ENCODE data around the gene TEX261. TPM values are rescaled to one million over a fixed set of nuclear protein-coding genes. Genes with fewer than 3 reads are reported as not detected.
"Not testable (repeated sequence)": the region's sequence is repeated elsewhere in the genome, so short reads cannot be mapped to it uniquely, and the experiment has no call there.

Gene TEX261
- total RNA-seq, result 10 to 100 TPM; 30.0 to 31.3 TPM
- 20.7 to 38.5 reads per million in 2 donors for total RNA-seq

DNA sequence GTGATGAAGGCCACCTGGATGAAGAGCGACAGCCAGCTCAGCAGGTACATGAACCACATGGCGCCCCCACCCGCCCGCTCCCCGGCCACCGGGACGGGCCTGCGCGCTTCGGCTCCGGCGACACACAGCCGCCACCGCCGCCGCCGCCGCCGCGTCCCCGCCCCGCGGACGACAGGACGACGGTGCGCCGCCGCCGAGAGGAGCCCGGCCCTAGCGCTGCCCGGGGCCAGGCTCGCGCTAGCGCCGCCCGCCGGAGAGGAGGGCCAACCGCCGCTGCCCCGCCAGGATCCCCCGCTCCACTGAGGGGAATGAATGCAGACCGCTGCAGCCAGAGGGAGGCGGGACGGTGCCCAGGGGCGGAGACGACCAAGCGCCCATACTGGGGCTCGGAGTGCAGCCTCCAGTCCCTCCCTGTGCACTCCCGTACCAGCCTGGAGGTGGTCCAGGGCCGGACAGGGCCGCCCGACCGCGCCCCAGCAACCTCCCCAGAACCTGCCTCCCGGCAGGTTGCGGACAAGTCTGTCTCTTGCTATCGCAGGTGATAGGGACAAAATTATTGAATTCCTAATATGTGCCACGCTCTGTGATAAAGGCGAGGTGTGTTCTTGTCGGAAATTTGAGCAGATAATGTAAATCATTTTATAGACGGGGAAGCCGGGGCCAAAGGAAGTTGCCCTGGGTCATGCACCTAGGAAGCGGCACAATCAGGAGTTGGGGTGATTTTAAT is at the start of gene TEX261:
Gene TEX261 (minus strand): TSS at position 175 of the 727 bp plus-strand sequence. CDS start 116 bp downstream, at position 59.
- peak within 1 kb of the TSS; percentile 97 for H3K27ac Mint-ChIP-seq
- H3K4me1 Mint-ChIP-seq, result peaks cover 26% of the 10 kb centered on the region
- DNase-seq, result peak; percentile 86 to 92 (median 89)
- H3K9me3 ChIP-seq (ENCODE audit: control insufficient read depth, low read length, poor library complexity, severe bottlenecking), result no peaks in the 10 kb centered on the region
- H3K4me3 Mint-ChIP-seq, result peak within 1 kb of the TSS; percentile 99
- no peaks in the 10 kb centered on the region for H3K27me3 Mint-ChIP-seq
- peaks cover 2% of the 10 kb centered on the region for H3K36me3 Mint-ChIP-seq (ENCODE audit: low read depth)
- peak; percentile 97 for ATAC-seq

DNA sequence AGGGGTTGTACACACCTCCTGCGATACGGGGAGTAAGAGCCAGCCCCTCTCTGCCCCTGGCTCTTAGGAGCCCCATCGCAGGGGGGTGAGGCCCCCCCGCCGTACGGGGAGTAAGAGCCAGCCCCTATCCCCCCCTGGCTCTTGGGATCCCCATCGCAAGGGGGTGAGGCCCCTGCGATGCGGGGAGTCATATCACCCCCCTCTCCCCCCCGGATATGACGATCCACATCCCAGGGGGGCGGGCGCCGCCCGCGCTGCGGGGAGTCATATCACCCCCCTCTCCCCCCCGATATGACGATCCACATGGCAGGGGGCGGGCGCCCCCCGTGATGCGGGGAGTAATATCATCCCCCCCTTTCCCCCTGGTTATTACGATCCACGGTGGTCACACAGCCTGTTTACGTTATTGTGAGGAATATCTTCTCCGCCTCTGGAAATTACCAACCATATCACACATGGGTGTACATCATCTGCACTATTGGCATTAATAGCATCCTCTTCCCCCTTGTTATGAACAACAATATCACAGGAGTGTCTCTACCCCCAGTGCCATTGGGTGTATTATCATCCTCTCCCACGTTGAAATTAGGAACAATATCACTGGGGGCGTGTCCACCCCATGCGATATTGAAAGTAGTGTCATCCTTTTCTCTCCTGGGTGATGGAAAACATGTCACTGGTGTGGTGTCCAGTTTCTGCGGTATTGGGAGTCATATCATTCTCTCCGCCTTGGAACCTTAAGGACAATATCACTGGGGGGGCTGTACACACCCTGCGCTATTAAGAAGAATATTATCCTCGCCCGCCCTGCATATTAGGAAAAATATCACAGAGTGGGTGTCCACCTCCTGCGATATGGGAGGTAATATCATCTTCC is 49.1 kb upstream of the TEX261 start:
- H3K9me3 ChIP-seq (ENCODE audit: control insufficient read depth, low read length, poor library complexity, severe bottlenecking), result no peaks in the 10 kb centered on the region
- no peak overlapping the region for H3K4me3 Mint-ChIP-seq
- H3K27me3 Mint-ChIP-seq, result peaks cover 18% of the 10 kb centered on the region
- no peak overlapping the region for H3K27ac Mint-ChIP-seq
- no peaks in the 10 kb centered on the region for H3K36me3 Mint-ChIP-seq (ENCODE audit: low read depth)
- ATAC-seq (no peak), DNase-seq (no peak)
- H3K4me1 Mint-ChIP-seq, result no peaks in the 10 kb centered on the region

DNA sequence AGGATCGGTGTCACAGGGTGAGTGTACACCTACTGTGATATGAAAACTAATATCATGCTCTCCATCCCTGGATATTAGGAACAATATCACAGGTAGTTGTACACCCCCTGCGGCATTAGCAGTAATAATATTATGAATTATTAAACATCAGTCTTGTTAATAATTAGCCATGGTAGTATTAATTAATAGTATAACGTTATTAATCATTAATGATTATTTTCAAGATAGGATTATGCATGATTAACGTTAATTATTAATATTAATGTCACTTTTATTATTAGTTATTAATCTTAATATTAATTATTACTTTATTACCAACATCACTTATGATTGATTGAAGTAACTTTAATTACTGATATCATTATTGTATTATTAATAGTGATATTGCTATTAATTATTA is 47.6 kb upstream of the TEX261 start:
- Mint-ChIP-seq H3K36me3 (ENCODE audit: low read depth) (no peaks in the 10 kb centered on the region), H3K27ac (no peak overlapping the region), H3K4me1 (no peaks in the 10 kb centered on the region), H3K4me3 (no peak overlapping the region), H3K27me3 (peaks cover 31% of the 10 kb centered on the region)
- no peaks in the 10 kb centered on the region for H3K9me3 ChIP-seq (ENCODE audit: control insufficient read depth, low read length, poor library complexity, severe bottlenecking)
- DNase-seq (no peak), ATAC-seq (no peak)

DNA sequence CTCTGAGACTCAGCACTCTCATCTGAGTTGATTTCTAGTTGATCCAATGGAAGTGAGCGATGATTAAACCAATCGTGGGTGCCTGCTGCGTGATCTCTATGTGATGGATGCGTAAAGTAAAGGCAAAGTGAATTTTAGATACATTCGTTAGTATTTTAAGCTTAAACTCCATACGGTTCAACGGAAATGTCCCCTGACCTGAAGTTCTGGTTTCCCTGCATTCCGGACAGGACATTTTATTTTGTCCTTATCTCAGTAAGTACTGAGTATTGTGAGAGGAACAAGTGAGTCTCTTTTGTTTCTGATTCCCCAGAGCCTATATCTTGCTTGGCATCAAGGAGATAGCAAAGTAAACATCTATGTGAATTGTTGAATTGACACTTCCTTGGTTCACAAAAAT is 41.6 kb upstream of the TEX261 start:
- H3K36me3 Mint-ChIP-seq (ENCODE audit: low read depth); H3K27ac Mint-ChIP-seq; DNase-seq; H3K9me3 ChIP-seq (ENCODE audit: control insufficient read depth, low read length, poor library complexity, severe bottlenecking); ATAC-seq; H3K4me1 Mint-ChIP-seq; H3K4me3 Mint-ChIP-seq: not testable (repeated sequence)
- H3K27me3 Mint-ChIP-seq, result peaks cover 60% of the 10 kb centered on the region

DNA sequence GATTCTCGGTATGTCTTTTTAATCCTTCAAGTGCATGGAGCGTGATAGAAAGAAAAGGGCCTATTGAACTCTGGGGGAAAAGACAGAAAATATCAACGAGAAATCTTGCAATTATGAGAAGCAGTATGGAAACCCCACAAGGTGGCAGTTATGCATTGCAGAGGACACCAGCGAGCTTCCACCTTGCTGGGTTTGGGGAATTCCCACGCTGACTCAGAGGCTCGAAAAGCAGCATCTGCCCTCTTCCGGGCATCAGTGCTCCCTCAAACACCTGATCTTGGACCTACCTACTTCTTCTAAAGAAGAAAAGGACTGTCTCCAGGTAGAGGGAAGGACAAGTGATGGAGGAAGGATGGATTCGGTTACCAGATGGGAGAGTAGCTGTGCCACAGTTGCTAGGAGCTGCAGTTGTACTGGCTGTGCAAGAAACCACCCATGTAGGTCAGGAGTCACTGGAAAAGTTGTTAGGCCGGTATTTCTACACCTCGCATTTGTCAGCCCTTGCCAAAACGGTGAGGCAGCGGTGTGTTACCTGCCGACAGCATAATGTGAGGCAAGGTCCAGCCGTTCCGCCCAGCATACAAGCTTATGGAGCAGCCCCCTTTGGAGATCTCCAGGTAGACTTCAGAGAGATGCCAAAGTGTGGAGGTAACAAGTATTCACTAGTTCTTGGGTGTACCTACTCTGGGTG is 29.0 kb upstream of the TEX261 start:
- H3K4me3 Mint-ChIP-seq; H3K36me3 Mint-ChIP-seq (ENCODE audit: low read depth); ATAC-seq; H3K4me1 Mint-ChIP-seq; H3K9me3 ChIP-seq (ENCODE audit: control insufficient read depth, low read length, poor library complexity, severe bottlenecking): not testable (repeated sequence)
- peak overlapping the region; percentile 66 for H3K27ac Mint-ChIP-seq
- H3K27me3 Mint-ChIP-seq, result peaks cover 12% of the 10 kb centered on the region
- peak in 2 of 3 donors; percentile 37 to 45 for DNase-seq

DNA sequence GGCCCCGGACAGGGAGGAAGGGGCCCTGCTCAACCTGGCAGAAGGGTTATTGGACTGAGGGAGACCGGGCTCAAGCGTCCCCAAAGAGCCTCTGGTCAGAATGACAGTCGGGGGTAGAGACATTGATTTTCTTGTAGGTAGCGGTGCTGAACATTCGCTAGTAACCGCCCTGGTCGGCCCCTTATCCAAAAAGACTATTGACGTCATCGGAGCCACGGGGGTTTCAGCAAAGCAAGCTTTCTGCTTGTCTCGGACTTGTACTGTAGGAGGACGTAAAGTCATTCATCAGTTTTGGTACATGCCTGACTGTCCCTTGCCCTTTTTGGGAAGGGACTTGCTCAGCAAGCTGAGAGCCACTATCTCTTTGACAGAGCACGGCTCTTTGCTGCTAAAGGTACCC is 26.7 kb upstream of the TEX261 start:
- not testable (repeated sequence) for H3K4me1 Mint-ChIP-seq; H3K4me3 Mint-ChIP-seq; H3K36me3 Mint-ChIP-seq (ENCODE audit: low read depth); H3K9me3 ChIP-seq (ENCODE audit: control insufficient read depth, low read length, poor library complexity, severe bottlenecking); ATAC-seq; DNase-seq
- Mint-ChIP-seq H3K27ac (peak overlapping the region; percentile 88), H3K27me3 (peaks cover 12% of the 10 kb centered on the region)

DNA sequence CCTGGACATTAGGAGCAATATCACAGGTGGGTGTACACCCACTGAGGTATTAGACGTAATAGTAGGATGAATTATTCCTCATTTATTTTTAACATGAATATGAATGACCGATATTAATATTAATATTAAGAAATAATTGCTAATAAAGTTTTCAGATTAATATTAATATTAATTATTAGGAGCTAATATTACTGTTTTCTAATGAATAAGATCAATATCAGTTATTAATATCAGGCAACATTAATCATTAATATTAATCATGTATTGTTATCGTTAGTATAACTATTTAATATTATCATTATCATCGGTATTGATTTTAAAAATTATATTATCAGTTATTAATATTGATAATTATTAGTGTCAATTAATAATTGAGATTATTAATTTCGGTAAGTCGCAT is 25.3 kb upstream of the TEX261 start:
- not testable (repeated sequence) for ATAC-seq; H3K36me3 Mint-ChIP-seq (ENCODE audit: low read depth); H3K27me3 Mint-ChIP-seq; DNase-seq; H3K9me3 ChIP-seq (ENCODE audit: control insufficient read depth, low read length, poor library complexity, severe bottlenecking); H3K27ac Mint-ChIP-seq; H3K4me3 Mint-ChIP-seq; H3K4me1 Mint-ChIP-seq

DNA sequence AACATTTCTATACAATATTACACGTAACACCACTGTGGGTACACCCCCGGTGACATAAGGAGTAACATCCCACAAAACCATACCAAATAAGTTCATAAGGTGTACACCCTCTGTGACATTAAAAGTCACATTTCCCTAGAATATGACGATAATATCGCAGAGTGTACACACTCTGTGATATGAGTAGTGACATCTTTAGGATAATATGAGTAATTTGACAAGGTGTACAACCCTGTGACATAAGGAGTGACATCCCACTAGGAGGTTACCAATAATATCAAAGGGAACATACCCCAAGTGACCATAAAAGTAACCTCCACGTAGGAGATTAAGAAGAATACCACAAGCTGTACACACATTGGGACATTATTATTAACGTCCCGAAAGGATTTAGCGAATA is 24.0 kb upstream of the TEX261 start:
- no peak for DNase-seq
- peaks cover 5% of the 10 kb centered on the region for H3K4me1 Mint-ChIP-seq

DNA sequence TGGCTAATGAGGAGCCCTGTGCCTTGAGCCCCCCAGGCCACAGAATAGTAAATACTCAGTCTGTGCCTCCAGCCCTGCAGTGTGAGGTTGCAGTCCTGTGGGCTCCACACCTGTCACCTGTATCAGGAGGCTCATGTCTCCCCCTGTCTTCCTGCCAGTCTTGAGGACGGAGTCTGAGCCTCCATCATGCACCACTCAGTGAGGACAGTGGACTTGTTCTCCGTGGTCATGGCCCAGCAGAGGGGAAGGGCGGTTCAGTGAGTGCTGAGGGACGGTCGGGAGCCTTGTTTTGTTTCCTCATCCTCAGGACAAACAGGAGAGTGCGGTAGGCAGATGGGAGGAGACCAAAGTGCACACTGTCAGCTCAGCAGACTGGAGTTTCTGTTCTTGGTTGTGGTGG is 17.1 kb upstream of the TEX261 start:
- H3K4me1 Mint-ChIP-seq; H3K27ac Mint-ChIP-seq; H3K9me3 ChIP-seq (ENCODE audit: control insufficient read depth, low read length, poor library complexity, severe bottlenecking); ATAC-seq; H3K4me3 Mint-ChIP-seq; DNase-seq; H3K36me3 Mint-ChIP-seq (ENCODE audit: low read depth): not testable (repeated sequence)
- H3K27me3 Mint-ChIP-seq, result peaks cover 26% of the 10 kb centered on the region

More for the DNA sequence above, 24.0 kb upstream of the TEX261 start:
- Mint-ChIP-seq H3K4me3 (no peak overlapping the region), H3K27me3 (peaks cover 5% of the 10 kb centered on the region), H3K27ac (no peak overlapping the region), H3K36me3 (ENCODE audit: low read depth) (no peaks in the 10 kb centered on the region)
- no peak for ATAC-seq
- no peaks in the 10 kb centered on the region for H3K9me3 ChIP-seq (ENCODE audit: control insufficient read depth, low read length, poor library complexity, severe bottlenecking)

DNA sequence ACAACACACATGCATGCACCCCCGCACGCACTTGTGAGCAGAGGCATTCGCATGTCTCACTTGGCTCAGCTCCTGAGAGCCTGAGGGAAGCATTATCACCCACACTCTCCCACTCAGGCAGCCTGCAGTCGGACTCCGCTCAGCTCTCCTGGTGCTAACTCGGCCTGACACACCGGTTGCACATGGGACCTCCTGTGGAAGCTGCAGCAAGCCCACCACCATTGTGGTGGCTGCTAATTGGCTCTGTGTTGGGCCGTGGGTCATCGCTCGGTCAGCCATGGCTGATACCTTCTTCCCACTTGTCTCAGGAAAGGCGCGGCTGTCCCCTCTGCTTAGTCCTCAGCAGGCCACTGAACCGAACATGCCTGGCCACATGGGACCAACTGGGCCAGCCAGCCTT is 13.7 kb upstream of the TEX261 start:
- DNase-seq, result no peak
- Mint-ChIP-seq H3K27ac (no peak overlapping the region), H3K36me3 (ENCODE audit: low read depth) (peaks cover 2% of the 10 kb centered on the region), H3K27me3 (peaks cover 35% of the 10 kb centered on the region), H3K4me1 (peaks cover 6% of the 10 kb centered on the region), H3K4me3 (no peak overlapping the region)
- ATAC-seq, result no peak
- no peaks in the 10 kb centered on the region for H3K9me3 ChIP-seq (ENCODE audit: control insufficient read depth, low read length, poor library complexity, severe bottlenecking)

DNA sequence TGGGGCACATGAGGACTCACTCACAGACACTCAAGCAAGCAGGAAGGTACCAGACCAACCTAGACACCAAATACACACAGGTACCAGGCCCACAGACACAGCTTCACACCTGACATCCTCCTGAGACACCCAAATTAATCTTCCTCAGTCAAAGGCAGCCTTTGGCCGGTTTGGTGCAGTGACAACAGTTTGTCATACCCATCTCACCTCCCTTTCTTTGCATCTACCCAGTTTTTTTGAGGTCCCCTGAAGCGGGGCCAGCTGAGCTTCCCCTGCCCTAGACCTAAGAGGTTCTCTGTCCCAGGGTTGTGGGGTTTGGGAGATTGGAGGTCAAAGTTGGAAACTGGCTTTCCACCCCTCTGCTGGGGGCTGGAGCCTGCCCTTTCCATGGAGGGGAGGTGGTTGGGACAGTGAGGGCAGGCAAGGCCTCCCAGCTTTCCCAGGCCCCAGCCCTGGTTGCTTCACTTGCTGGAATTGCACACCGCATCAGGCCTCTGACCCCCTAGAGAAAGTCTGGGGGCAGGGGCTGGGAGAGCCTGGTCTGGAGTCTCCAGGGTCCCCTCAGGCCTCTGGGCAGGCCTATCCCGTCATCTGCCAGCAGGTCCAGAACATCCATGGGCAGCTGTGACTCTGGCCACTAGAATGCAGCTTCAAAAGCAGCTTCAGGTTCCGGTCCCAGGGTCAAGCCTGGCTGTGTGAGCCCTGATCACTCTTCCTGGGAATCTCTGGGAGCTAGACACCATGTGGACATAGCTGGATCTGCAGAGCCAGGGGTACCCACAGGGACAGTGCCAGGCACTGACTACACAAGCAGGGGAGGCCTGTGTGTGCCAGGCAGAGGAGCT is 12.5 kb upstream of the TEX261 start:
- Mint-ChIP-seq H3K27me3 (peaks cover 32% of the 10 kb centered on the region), H3K36me3 (ENCODE audit: low read depth) (peaks cover 2% of the 10 kb centered on the region), H3K4me3 (no peak overlapping the region), H3K4me1 (peaks cover 6% of the 10 kb centered on the region), H3K27ac (no peak overlapping the region)
- DNase-seq, result no peak
- no peak for ATAC-seq
- H3K9me3 ChIP-seq (ENCODE audit: control insufficient read depth, low read length, poor library complexity, severe bottlenecking), result no peaks in the 10 kb centered on the region

DNA sequence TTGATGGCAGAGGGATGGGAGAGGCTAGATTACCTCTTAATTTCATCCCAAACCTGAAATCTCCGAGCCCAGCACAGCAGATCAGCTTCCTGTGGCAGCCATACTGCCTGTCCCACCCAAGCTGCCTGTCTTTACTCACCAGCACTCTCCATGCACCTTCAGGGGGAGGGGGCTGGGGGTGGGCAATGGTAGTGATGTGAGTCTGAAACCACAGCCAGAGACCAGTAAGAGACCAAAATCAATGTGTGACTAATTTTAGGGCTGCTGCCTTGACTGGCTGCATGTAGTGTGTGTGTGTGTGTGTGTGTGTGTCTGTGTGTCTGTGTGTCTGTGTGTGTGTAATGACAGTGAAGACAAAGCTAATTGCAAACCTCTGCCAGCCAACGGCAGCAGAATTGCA is 11.7 kb upstream of the TEX261 start:
- Mint-ChIP-seq H3K36me3 (ENCODE audit: low read depth) (peaks cover 2% of the 10 kb centered on the region), H3K27ac (no peak overlapping the region), H3K27me3 (peaks cover 24% of the 10 kb centered on the region), H3K4me3 (no peak overlapping the region), H3K4me1 (peaks cover 6% of the 10 kb centered on the region)
- DNase-seq, result no peak
- H3K9me3 ChIP-seq (ENCODE audit: control insufficient read depth, low read length, poor library complexity, severe bottlenecking), result no peaks in the 10 kb centered on the region
- ATAC-seq, result no peak

Measured in T-helper 17 cell (primary cell).